HG03045 (cell line): Measurements from ENCODE around the gene CTAGE8.
"Not testable (repeated sequence)": the region's sequence is repeated elsewhere in the genome, so short reads cannot be mapped to it uniquely, and the experiment has no call there.

Source experiments
- ATAC-seq: cut with Tn5 transposase; IDR thresholded peaks from one replicate; pipeline ENCODE4 v1.9.1; 2021; ENCODE audit warnings: mild to moderate bottlenecking, moderate library complexity; ENCODE audit not compliant: unreplicated experiment

The CTAGE8 gene

DNA sequence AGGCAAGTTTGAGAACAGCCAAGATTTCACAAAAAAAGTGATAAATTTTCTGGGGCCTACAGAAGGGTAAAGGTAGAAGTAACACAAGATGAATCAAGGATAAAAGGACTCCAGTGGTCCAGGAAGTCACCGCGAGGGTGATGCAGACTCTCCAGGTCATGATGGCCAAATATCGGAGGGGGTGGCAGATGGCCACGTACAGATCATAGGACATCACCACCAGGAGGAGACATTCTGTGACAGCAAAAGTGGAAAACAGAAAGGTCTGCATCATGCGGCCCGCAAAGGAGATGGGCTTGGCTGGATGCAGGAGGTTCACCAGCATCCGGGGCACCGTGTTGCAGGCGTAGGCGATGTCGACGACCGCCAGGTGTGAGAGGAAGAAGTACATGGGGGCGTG, 10.0 kb downstream of the CTAGE8 start:
- ATAC-seq: not testable (repeated sequence)

DNA sequence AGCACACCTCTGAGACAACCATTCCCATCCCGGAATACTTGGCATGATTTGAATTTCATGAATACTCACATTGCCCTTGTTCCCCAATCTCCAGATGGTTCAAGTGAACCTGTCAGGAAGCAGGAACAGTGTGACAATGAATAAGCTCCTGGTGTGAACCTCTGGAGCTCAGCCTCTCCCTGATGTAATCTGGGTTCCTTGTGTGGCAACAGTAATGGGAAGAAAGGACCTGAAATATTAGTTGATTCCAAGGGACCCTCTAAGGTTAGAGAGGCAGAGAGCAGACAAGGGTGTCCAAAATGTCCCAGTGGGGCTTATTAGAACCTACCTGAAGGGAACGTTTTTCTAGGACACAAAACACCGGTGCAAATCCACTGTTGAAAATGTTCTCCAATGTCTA, 13.0 kb downstream of the CTAGE8 start:
- ATAC-seq: no peak

DNA sequence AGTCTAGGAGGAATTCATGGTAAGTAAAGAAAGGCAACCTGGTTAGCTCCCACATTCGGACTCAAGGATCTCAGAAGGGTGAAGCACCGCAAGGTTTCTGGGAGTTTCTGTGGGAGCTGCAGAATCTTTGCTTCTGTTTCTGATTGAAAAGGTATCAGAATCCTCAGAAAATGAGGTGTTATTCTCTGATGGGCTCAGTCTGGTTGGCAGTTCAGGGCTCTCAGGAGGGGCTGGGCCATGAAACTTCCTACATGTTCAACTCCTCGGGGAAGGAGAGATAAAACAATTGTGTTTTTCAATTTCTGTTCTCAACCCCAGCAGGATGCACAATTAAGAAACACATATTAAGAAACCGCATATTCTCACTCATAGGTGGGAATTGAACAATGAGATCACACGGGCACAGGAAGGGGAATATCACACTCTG, 13.6 kb downstream of the CTAGE8 start:
- ATAC-seq: no peak

DNA sequence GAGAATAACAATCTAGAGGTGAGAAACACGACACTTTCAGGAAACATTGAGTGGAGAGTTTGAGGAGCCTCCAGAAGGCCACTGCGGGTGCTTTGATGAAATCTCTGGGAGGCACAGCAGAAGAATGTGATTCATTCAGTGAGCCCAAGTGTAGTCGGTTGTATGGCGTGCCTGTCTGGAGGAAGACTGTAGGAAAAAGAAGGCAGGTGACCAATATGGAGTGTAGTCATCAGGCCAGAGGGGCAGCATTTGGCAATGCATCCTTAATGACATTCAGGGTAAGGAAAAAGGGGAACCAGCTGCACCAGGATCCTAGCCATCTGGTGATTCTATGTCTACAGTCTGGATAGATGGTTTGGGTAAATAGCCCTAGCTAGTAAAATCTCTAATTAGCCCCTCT, 16.8 kb downstream of the CTAGE8 start:
- not testable (repeated sequence) for ATAC-seq

DNA sequence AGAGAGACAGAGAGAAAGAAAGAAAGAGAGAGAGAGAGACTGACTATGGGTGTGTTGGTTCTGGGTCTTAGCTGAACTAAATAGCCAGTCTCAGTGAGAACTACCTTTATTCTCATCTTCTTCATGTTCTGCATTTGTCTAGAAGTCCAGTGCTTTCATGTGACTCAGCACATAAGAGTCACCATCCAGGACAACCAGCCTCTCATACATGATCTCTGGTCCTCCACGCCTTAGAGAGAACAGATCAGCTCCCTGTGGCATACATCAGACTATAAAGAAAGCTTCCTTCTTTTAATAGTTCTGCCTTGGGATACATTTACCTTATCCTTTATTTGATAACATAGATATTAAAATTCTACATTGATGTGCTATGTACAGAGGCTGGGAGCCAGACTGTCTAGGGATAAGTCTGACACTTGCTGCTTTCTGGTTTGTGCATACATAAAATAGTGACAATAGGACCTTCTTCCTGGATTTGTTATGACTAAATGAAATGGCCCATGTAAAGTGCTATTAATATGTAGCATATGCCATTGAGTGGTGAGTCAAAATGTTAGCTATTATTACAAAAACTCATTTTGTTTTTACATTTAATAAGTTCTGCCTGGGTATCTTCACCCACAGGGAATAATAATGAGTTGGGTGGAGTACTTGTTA, 21.3 kb downstream of the CTAGE8 start:
- ATAC-seq: not testable (repeated sequence)

DNA sequence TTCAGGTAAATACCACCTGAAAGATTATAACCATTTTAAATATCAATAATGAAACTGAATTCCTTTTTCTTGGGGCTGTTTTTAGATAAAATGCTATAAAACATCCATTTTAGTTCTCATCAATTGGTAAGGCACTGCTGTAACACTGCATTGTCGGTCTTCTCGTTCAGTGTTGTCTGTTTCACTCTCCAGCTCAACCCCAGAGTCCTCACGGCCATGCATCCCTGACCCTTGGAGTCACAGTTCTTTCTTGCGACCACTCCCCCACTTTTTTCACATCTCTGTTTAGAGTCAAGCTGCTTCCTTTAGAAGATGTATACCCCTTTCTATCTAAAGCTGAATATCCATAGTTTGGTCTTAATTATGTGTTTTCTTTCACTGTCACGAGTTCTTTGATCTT, 22.1 kb downstream of the CTAGE8 start:
- ATAC-seq: not testable (repeated sequence)

DNA sequence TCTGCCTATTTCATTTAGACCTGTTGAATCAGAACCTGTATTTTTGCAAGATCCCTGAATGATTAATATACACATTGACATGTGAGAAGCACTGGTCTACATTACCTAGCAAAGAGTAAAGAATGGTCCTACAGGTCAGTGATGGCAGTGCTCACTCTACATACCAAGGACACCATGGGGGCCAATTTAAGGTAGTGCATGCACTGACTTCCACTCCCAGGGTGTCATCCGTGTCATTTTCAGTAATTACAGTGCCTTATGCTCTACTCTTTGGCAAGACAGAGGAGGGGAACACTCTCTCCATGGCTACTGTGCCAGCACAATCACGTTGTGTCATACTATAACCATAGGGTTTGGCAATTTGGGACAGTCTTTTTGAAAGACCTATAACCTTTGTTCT, 23.7 kb downstream of the CTAGE8 start:
- ATAC-seq: not testable (repeated sequence)

DNA sequence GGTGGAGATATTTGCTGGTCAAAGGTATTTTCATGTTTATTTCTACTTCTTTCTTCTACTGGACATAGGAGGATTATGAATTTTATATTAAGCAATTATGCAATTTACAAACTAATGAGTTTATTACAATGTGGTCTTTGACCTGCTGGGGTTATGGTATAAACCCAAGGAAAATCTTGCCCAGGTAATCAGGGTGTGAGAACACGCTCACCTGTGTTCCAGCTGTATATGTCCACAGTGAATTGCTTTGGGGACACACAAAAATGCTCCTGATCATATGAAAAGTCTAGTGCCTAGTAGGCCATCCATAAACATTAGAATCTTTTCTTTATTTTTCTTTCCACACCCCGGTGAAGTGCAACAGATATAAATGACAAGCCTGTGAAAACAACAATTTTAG, 29.7 kb downstream of the CTAGE8 start, which contains the start of gene OR2A42:
Gene OR2A42, minus strand, starts transcription at position 241 of the 400 bp plus-strand sequence. CDS start 6,762 bp downstream, outside the sequence.
- ATAC-seq: not testable (repeated sequence)

DNA sequence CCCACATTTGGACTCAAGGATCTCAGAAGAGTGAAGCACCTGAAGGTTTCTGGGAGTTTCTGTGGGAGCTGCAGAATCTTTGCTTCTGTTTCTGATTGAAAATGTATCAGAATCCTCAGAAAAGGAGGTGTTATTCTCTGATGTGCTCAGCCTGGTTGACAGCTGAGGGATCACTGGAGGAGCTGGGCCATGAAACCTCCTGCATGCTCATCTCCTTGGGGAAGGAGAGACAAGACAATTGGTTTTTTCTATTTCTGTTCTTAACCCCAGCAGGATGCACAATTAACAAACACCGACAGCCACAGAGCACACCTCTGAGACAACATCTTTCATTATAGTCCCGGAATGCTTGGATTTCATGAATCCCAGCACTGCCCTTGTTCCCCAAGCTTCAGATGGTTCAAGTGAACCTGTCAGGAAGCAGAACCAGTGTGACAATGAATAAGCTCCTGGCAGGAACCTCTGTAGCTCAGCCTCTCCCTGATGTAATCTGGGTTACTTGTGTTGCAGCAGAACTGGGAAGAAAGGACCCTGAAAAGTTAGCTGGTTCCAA, 30.5 kb downstream of the CTAGE8 start:
- not testable (repeated sequence) for ATAC-seq

DNA sequence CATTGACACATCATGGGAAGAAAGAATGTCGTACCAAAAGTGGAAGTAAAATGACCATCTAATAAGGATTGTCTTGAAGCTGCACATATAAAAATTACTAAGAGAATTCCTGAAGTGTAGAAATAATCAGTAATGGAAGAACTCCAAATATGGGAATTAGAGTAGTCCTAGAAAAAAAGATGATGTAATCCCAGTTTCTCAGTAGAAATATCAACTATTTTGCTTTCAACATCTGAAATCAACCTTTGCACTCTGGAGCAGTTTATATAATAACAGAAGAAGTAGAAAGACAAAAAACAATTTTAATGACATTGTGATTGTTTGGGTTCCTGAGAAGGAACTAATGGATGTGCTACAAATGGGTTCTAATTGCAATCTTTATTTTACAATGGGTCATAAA, 36.0 kb downstream of the CTAGE8 start:
- ATAC-seq: not testable (repeated sequence)

DNA sequence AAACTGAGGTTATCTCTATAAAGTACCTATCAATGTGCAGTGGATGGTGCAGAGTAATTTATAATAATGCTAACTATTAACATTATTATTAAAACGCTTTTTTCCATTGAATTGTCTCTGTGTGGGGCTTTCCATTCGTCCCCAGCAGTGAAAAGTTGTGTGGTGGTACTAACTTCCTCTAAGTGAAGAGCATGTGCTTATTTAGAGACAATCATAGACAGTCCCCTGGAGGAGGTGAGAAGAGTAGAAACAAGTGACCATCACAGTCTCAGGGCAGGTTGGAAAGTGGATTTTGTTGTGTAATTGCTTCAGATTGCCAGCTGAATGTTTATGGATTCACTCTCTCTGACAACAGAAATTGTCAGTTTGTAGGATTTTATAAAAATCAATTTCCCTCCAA, 38.1 kb downstream of the CTAGE8 start:
- ATAC-seq: not testable (repeated sequence)

DNA sequence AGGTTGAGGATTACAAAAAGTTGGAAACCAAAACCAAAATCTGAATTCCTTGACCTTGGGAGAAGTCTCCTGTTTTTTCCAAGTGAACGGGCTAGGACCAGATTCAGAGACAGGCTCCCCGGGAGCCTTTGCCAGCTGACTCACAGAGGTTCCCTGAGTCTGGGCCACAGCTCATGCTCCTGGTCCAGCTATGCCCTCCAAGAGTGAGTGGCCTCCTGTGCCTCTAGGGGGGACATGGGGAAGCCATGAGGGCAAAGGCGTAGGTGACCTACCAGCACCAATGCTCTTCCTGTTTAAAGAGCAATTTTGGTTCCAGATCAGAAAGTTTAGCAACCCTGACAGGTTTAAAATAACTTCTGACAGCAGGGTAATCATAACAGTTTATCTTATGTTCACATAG, 40.3 kb downstream of the CTAGE8 start:
- not testable (repeated sequence) for ATAC-seq

DNA sequence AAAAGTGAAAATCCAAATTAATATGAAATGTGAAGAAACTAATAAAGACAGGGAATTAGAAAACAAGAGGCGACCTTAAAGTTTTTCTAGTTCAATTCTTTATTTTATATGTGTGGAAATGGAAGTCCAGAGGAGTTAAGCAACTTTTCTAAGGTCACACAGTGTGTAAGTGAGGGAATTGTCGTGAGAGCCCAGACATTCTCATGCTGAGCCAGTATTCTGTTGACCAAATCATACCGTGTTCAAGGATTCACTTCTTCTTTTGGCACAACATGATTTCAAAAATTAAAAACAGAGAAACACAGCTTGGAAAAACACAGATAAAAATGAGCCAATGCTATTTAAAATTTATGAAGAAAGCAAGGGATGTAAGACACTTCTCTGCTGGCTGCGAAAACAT, 42.2 kb downstream of the CTAGE8 start:
- ATAC-seq: not testable (repeated sequence)

DNA sequence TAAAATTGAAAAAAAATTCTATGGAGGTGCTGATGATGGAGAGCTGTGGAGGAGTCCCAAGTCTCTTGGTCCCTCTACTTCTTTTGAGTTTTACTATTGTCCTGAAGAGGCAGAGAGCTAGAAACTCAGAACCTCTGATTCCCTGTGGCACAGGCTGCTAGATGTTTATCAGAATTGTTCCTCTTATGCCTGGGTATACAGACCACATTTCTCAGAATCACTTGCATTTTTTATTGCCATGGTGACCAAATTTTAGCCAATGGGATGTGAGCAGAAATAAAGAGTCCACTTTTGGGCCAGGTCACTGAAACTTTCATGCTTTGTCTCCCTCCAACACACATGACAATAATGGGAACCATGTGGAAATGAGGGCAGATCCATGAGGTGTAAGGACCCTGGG, 45.4 kb downstream of the CTAGE8 start:
- not testable (repeated sequence) for ATAC-seq

DNA sequence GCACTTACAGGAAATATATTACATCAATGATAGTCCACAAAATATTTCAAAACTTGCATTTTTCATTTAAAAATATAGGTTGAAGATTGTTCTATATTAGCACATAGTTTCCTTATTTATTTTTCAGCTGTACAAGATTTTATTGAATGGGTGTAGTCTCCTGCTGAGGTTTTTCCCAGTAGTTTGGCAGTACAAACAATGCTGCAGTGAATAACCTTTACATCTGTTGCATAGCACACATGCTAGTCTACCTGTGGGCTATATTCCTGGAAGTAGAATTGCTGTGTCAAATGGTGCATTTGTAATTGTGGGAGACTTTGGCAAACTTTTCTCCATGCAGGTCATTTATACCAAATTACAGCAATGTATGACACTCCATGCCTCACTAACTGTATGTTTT, 48.6 kb downstream of the CTAGE8 start:
- not testable (repeated sequence) for ATAC-seq

DNA sequence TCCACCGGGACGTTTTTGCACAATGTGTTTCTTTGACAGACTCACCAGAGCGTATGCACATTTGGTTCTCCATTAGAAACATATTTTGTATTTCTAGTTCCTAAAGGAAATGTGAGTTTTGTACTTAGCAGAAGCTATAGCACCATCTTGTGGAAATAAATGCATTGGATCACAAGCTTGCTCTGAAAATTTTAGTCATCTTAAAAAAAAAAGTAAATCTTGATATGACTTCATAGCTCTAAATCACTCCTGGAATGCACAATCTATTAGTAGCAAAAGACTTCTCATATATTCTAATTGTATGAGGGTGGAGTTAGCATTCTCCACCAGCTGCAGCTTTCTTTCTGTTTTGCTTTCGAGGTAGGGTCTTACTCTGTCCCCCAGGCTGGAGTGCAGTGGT, 49.9 kb downstream of the CTAGE8 start:
- not testable (repeated sequence) for ATAC-seq

DNA sequence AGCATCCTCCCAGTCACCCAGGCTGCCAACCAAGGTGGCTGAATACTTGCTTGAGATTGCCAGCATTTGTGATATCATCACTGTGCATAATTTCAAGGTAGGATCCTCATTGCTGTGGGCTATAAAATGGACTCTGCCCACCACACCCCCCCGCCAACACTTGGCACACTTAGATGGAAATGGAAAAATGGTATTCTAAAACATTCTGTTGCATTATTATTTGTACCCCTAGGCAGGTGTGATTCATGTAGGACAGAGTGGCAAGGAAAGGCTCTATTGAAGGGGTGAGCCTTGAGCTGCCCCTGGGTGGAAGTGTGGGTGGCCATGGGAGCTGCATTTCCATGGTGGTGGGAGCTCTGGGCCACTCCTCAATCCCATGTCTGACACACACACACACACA, 50.5 kb downstream of the CTAGE8 start:
- not testable (repeated sequence) for ATAC-seq

DNA sequence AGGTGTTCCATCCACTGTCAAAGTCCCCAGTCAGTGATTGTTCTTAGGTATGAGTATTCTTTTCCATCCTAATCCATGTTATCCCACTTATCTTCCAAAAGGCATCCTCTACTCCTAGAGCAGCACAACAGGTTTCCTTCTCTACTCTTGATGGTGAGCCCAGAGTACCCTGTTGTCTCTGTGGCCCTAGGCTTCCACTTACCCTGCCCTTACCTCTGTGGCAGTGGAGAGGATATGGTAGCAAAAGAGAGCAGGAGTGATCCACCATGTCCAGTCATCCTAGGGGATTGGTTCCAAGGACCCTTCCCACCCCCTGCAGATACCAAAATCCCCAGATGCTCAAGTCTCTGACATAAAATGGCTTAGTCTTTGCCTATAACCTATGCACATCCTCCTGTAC, 51.9 kb downstream of the CTAGE8 start:
- not testable (repeated sequence) for ATAC-seq
